Lung (tissue), 12 donors: ENCODE measurements around the gene STX11. TPM values are rescaled to one million over a fixed set of nuclear protein-coding genes. Genes with fewer than 3 reads are reported as not detected.
"Not testable (repeated sequence)": the region's sequence is repeated elsewhere in the genome, so short reads cannot be mapped to it uniquely, and the experiment has no call there.

Experiments used
- ATAC-seq: fragments of 200-7000 bp; cut with Tn5 transposase; one replicate; pipeline ENCODE4 v1.9.1; 2020; ENCODE audit warnings: moderate number of reproducible peaks; ENCODE audit not compliant: insufficient read depth, low FRiP score
- DNase-seq, 3 donors: peaks; one replicate each; pipeline ENCODE4 v3.0.0-alpha.2; 2013 to 2017
- H3K27ac ChIP-seq, 2 donors: one replicate each; pipeline ENCODE4 v1.5.1; 2013; ENCODE audit warnings: mild to moderate bottlenecking in 2 of 2, moderate library complexity in 2 of 2, control low read depth in 1 of 2, inconsistent platforms in 1 of 2, low read depth in 1 of 2, low read length in 1 of 2
- H3K27me3 ChIP-seq, 3 donors: one replicate each; pipeline ENCODE4 v1.5.1; 2013; ENCODE audit warnings: low read length in 2 of 3; ENCODE audit not compliant: control insufficient read depth in 3 of 3, insufficient read depth in 3 of 3
- H3K36me3 ChIP-seq, 4 donors: one replicate each; pipeline ENCODE4 v1.5.1; 2013; ENCODE audit warnings: low read length in 4 of 4, mild to moderate bottlenecking in 1 of 4, moderate library complexity in 1 of 4; ENCODE audit not compliant: control insufficient read depth in 4 of 4, insufficient read depth in 4 of 4
- H3K4me1 ChIP-seq, 5 donors: one replicate each; pipeline ENCODE4 v1.5.1; 2013; ENCODE audit warnings: low read length in 5 of 5, mild to moderate bottlenecking in 2 of 5, moderate library complexity in 1 of 5; ENCODE audit not compliant: control insufficient read depth in 5 of 5, insufficient read depth in 5 of 5
- H3K4me3 ChIP-seq: one replicate; pipeline ENCODE4 v1.5.1; 2013; ENCODE audit warnings: mild to moderate bottlenecking, control low read depth, moderate library complexity
- H3K9ac ChIP-seq, 2 donors: one replicate each; pipeline ENCODE4 v1.5.1; 2013; ENCODE audit warnings: low read length in 2 of 2, control low read depth in 1 of 2; ENCODE audit not compliant: insufficient read depth in 1 of 2
- H3K9me3 ChIP-seq, 4 donors: one replicate each; pipeline ENCODE4 v1.5.1; 2013; ENCODE audit warnings: low read length in 3 of 4, mild to moderate bottlenecking in 1 of 4, moderate library complexity in 1 of 4; ENCODE audit not compliant: control insufficient read depth in 4 of 4, insufficient read depth in 3 of 4
- WGBS, 2 donors: extraction: QIAGEN DNeasy Blood & Tissue Kit; methylation state at CpG; one replicate each; pipeline ENCODE4 v1.1.7; 2013; 5-methylcytosine and 5-hydroxymethylcytosine counted together
- polyA plus RNA-seq, 2 donors: library from polyadenylated mRNA; stranded (reverse); fragments of 200-250 nt; gene quantifications; one replicate each; pipeline ENCODE4 v1.2.1, GENCODE V29; 2013
- total RNA-seq, 2 donors: library from RNA; depleted of rRNA in 1 of 2; stranded (reverse); fragments of >200 nt in 1 of 2; gene quantifications; one replicate each; pipeline ENCODE4 v1.2.1, GENCODE V29; 2014 to 2021
- TF ChIP-seq, protein P1 (sequence below): IDR thresholded peaks from 2 replicates; pipeline ENCODE4 v1.5.1; 2012; ENCODE audit warnings: mild to moderate bottlenecking; ENCODE audit errors: control extremely low read depth, extremely low read depth
- donor health status: control.
- donor health status: control.
- donor health status: Bipolar disorder and iron deficiency.
- donor health status: healthy.
- donor health status: DM: yes; HTN: yes; CAD: no.

STX11 gene
- total and polyA plus RNA-seq, 4 donors: 10.6 to 62.7 (median 35.7) TPM

DNA sequence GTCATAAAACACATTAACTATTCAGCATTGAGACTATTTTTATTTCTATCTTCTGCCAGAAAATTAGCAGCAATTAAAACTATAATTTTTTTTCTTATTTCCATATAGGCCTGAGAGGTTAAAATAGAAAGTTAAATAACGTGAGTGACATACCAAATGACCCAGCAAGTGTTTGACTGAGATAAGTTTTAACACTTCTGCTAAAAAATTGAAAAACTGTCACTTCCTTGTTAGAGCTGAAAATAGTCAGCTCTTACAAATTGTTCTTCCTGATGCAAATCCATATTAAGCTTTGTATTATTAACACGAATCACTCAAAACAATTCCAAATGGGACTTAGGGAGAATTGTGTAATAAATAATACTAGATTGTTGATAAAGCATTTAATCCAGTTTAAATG lies 26.5 kb upstream of the STX11 start:
- TF ChIP-seq, protein P1, sequence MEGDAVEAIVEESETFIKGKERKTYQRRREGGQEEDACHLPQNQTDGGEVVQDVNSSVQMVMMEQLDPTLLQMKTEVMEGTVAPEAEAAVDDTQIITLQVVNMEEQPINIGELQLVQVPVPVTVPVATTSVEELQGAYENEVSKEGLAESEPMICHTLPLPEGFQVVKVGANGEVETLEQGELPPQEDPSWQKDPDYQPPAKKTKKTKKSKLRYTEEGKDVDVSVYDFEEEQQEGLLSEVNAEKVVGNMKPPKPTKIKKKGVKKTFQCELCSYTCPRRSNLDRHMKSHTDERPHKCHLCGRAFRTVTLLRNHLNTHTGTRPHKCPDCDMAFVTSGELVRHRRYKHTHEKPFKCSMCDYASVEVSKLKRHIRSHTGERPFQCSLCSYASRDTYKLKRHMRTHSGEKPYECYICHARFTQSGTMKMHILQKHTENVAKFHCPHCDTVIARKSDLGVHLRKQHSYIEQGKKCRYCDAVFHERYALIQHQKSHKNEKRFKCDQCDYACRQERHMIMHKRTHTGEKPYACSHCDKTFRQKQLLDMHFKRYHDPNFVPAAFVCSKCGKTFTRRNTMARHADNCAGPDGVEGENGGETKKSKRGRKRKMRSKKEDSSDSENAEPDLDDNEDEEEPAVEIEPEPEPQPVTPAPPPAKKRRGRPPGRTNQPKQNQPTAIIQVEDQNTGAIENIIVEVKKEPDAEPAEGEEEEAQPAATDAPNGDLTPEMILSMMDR: no peak
- Histone ChIP-seq H3K27me3 (no peaks in the 10 kb centered on the region), H3K4me3 (no peak overlapping the region), H3K36me3 (no peaks in the 10 kb centered on the region), H3K4me1 (no peaks in the 10 kb centered on the region), H3K9ac (no peak overlapping the region), H3K27ac (no peak overlapping the region), H3K9me3 (no peaks in the 10 kb centered on the region)
- ATAC-seq (no peak), DNase-seq (no peak)
- WGBS, 2 donors: 16 to 37% methylated on average over 2 of the region's 2 CpGs

GRCh38 chr6:144127097-144127496 lies 23.2 kb upstream of the STX11 start:
- H3K27me3 ChIP-seq: no peaks in the 10 kb centered on the region
- H3K27ac ChIP-seq: no peak overlapping the region
- H3K4me3 ChIP-seq: no peak overlapping the region
- H3K9me3 ChIP-seq: peaks cover 0 to 1% (median 0%) of the 10 kb centered on the region in 4 donors
- no peaks in the 10 kb centered on the region for H3K36me3 ChIP-seq
- no peaks in the 10 kb centered on the region for H3K4me1 ChIP-seq
- no peak overlapping the region for H3K9ac ChIP-seq
- no peak for ATAC-seq
- TF ChIP-seq, protein P1: no peak
- no peak for DNase-seq
- 91 to 93% methylated on average over 6 of the region's 6 CpGs for WGBS, 2 donors

GRCh38 chr6:144129469-144129868 lies 20.8 kb upstream of the STX11 start:
- H3K4me3 ChIP-seq: no peak overlapping the region
- DNase-seq (no peak), ATAC-seq (no peak)
- H3K4me1 ChIP-seq: no peaks in the 10 kb centered on the region
- TF ChIP-seq, protein P1: no peak
- H3K9ac ChIP-seq: no peak overlapping the region
- H3K27ac ChIP-seq: no peak overlapping the region
- H3K9me3 ChIP-seq: peaks cover 0 to 1% (median 0%) of the 10 kb centered on the region in 4 donors
- H3K36me3 ChIP-seq: no peaks in the 10 kb centered on the region
- 75 to 86% methylated on average over 6 of the region's 6 CpGs for WGBS, 2 donors
- H3K27me3 ChIP-seq: no peaks in the 10 kb centered on the region

DNA sequence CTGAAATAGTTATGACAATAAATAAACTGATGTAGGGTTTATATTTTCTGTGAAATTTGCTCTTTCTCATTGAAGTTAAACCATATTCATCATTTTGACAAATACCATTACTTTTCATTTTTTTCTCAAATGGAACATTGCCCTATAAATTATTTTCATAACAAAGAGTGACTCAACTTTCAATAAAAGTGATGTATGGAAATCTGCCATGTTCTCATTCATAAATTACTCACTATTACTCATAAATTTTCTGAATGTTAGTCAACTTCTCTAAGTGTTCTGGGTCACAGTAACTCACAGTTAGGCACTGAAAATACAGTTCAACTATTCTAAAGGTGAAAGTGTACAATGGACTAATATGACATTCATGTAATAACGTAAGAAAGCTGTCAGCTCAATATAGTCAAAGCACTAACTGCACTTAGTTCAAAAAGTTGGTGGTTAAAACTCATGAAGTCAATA lies 19.0 kb upstream of the STX11 start:
- Histone ChIP-seq H3K9me3 (peaks cover 0 to 1% (median 0%) of the 10 kb centered on the region in 4 donors), H3K9ac (no peak overlapping the region), H3K27ac (no peak overlapping the region), H3K4me3 (no peak overlapping the region), H3K27me3 (no peaks in the 10 kb centered on the region), H3K36me3 (no peaks in the 10 kb centered on the region), H3K4me1 (no peaks in the 10 kb centered on the region)
- ATAC-seq (no peak), DNase-seq (no peak)
- 84 to 97% methylated on average over 1 of the region's 1 CpG for WGBS, 2 donors
- TF ChIP-seq, protein P1: no peak

DNA sequence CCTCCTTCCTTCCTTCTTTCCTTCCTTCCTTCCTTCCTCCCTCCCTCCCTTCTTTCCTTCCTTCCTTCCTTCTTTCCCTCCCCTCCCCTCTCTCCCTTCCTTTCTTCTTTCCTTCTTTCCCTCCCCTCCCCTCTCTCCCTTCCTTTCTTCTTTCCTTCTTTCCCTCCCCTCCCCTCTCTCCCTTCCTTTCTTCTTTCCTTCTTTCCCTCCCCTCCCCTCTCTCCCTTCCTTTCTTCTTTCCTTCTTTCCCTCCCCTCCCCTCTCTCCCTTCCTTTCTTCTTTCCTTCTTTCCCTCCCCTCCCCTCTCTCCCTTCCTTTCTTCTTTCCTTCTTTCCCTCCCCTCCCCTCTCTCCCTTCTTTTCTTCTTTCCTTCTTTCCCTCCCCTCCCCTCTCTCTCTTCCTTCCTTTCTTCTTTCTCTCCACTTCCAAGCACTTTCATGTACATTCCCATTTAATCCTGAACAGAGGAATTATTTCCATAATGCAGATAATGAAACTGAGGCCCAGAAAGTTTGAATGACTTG lies 18.1 kb upstream of the STX11 start:
- ATAC-seq, H3K27me3 ChIP-seq, H3K27ac ChIP-seq, H3K4me1 ChIP-seq, DNase-seq, H3K9me3 ChIP-seq, H3K9ac ChIP-seq, H3K4me3 ChIP-seq, H3K36me3 ChIP-seq: not testable (repeated sequence)
